Pancreas (tissue), 10 donors: ENCODE results near the gene LRFN3. TPM values are rescaled to one million over a fixed set of nuclear protein-coding genes. Genes with fewer than 3 reads are reported as not detected.

Experiments
- ATAC-seq, 4 donors: fragments of 200-7000 bp; cut with Tn5 transposase; one replicate each; pipeline versions ENCODE4 v1.8.0 to v1.9.1; 2020; ENCODE audit warnings: mild to moderate bottlenecking in 4 of 4, moderate library complexity in 4 of 4
- DNase-seq, 6 donors: peaks; one replicate each; pipeline ENCODE4 v3.0.0-alpha.2; 2020
- FAIRE-seq: peaks from 2 replicates; lab custom pipeline; 2012; peaks lifted over from hg19 to GRCh38; lab: Jason Lieb, UNC
- H3K27ac ChIP-seq, 4 donors: fragments of 200-600 bp; sonication (generic); 1 replicate in 3 of 4; 2 replicates in 1 of 4; pipeline versions ENCODE4 v1.5.0 to v1.8.0; 2020
- H3K27me3 ChIP-seq, 4 donors: fragments of 200-600 bp; one replicate each; pipeline ENCODE4 v1.8.0; 2021
- H3K36me3 ChIP-seq, 3 donors: fragments of 200-600 bp; sonication (generic) in 1 of 3; one replicate each; pipeline versions ENCODE4 v1.5.0 to v1.8.0; 2020 to 2021
- H3K4me1 ChIP-seq, 3 donors: fragments of 200-600 bp; one replicate each; pipeline ENCODE4 v1.8.0; 2021
- H3K4me3 ChIP-seq, 4 donors: fragments of 200-600 bp; sonication (generic) in 2 of 4; one replicate each; pipeline versions ENCODE4 v1.5.0 to v1.8.0; 2020 to 2021
- H3K9me3 ChIP-seq, 4 donors: fragments of 200-600 bp; one replicate each; pipeline ENCODE4 v1.8.0; 2021
- WGBS, 2 donors: extraction: QIAGEN DNeasy Blood & Tissue Kit; methylation state at CpG; one replicate each; pipeline ENCODE4 v1.1.7; 2013; 5-methylcytosine and 5-hydroxymethylcytosine counted together
- intact Hi-C, 3 donors: fragments of 100-400 bp; cut with DNase I; formaldehyde crosslinking; loops; one replicate each; pipeline versions ENCODE4 v1.11.1 to v1.14.2; 2022
- polyA plus RNA-seq, 2 donors: library from polyadenylated mRNA; stranded (reverse); fragments of 200-250 nt; gene quantifications; one replicate each; pipeline ENCODE4 v1.2.3, GENCODE V29; 2013
- total RNA-seq, 6 donors: library from RNA; stranded (reverse); fragmentation: NEBNext Ultra II Directional in 4 of 6; extraction: Animal tissue kit (Norgen Biotek cat#: 25700) in 4 of 6; gene quantifications; one replicate each; pipeline versions ENCODE4 v1.2.1 to v1.2.4, GENCODE V29; 2021 to 2023
- TF ChIP-seq, protein P1 (sequence below), 4 donors: fragments of 200-600 bp; sonication (generic) in 3 of 4; IDR thresholded peaks; one replicate each; pipeline versions ENCODE4 v1.5.0 to v1.8.0; 2021; ENCODE audit warnings: antibody characterized with exemption in 4 of 4
- donor health status: healthy with polysubstance abuse.
- donor health status: DM: no; HTN: no; CAD: no; lungs with moderate emphysema.
- donor health status: DM: no; HTN: no; CAD: no.
- donor health status: control.
- donor health status: control.
- donor health status: Bipolar disorder and iron deficiency.
- donor health status: DM: yes; HTN: yes; CAD: no.
- donor health status: DM: no; HTN: no; CAD: no.
- donor health status: DM: no; HTN: no; CAD: no.
- donor health status: DM: yes; HTN: yes; CAD: no.

Gene LRFN3
- total and polyA plus RNA-seq, 8 donors: 4.9 to 9.8 (median 6.9) TPM

DNA sequence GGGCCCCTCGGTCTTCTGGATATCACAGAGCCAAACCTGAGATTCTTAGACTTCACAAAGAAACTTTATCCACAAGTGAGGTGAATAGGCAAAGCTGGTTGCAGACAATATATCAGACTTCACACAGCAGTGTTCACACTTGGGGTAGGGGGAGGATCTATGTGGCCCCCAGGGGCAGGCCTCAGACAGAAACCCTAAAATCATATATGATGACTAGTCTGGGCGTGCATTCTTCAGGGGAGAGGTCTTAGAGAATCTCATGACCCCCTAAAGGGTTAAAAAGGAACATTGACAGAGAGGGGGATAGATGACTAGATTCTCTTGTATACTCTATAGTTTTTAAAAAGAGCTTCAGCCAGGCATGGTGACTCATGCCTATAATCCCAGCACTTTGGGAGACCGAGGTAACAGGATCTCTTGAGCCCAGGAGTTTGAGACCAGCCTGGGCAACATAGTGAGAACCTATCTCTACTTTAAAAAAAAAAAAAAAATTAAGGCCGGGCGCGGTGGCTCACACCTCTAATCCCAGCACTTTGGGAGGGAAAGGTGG is 30.9 kb upstream of the LRFN3 start:
- Histone ChIP-seq H3K9me3 (no peaks in the 10 kb centered on the region), H3K4me1 (peaks cover 0 to 6% (median 0%) of the 10 kb centered on the region in 3 donors), H3K4me3 (no peak overlapping the region), H3K27ac (peak overlapping the region in 2 of 4 donors; percentile 20 to 79), H3K36me3 (no peaks in the 10 kb centered on the region), H3K27me3 (no peaks in the 10 kb centered on the region)
- ATAC-seq (no peak), FAIRE-seq (no peak), DNase-seq (no peak)
- intact Hi-C loops: no loop called here
- TF ChIP-seq, protein P1, sequence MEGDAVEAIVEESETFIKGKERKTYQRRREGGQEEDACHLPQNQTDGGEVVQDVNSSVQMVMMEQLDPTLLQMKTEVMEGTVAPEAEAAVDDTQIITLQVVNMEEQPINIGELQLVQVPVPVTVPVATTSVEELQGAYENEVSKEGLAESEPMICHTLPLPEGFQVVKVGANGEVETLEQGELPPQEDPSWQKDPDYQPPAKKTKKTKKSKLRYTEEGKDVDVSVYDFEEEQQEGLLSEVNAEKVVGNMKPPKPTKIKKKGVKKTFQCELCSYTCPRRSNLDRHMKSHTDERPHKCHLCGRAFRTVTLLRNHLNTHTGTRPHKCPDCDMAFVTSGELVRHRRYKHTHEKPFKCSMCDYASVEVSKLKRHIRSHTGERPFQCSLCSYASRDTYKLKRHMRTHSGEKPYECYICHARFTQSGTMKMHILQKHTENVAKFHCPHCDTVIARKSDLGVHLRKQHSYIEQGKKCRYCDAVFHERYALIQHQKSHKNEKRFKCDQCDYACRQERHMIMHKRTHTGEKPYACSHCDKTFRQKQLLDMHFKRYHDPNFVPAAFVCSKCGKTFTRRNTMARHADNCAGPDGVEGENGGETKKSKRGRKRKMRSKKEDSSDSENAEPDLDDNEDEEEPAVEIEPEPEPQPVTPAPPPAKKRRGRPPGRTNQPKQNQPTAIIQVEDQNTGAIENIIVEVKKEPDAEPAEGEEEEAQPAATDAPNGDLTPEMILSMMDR (IDR thresholded peaks at IDR 0.05): no peak
- 79 to 88% methylated on average over 6 of the region's 6 CpGs for WGBS, 2 donors

DNA sequence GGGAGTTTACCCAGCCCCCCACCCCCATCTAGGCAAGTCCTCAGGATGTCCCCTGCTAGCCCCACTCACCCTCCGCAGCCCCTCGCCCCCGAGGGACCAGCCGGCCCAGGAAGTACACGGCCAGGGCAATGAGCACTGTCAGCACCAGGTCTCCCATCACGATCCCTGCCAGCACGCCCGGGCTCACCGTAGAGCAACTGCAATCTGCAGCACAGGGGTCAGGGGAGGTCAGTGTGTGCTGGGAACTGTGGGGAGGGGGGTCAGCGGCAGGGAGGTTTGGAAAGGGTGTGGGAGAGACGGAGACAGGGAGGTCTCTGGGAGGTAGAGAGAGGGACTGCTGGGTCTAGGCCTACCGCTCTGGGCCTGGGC is 28.8 kb upstream of the LRFN3 start:
- TF ChIP-seq, protein P1 (IDR thresholded peaks at IDR 0.05): no peak
- H3K4me1 ChIP-seq: peaks cover 0 to 14% (median 0%) of the 10 kb centered on the region in 3 donors
- H3K27me3 ChIP-seq: no peaks in the 10 kb centered on the region
- no peaks in the 10 kb centered on the region for H3K9me3 ChIP-seq
- H3K4me3 ChIP-seq: peak overlapping the region in 1 of 4 donors; percentile 13
- no peak for ATAC-seq
- FAIRE-seq: no peak
- intact Hi-C loops: no loop called here
- 56 to 72% methylated on average over 12 of the region's 12 CpGs for WGBS, 2 donors
- DNase-seq: peak in 1 of 6 donors; percentile 19
- H3K36me3 ChIP-seq: no peaks in the 10 kb centered on the region
- H3K27ac ChIP-seq: peak overlapping the region in 1 of 4 donors; percentile 73

DNA sequence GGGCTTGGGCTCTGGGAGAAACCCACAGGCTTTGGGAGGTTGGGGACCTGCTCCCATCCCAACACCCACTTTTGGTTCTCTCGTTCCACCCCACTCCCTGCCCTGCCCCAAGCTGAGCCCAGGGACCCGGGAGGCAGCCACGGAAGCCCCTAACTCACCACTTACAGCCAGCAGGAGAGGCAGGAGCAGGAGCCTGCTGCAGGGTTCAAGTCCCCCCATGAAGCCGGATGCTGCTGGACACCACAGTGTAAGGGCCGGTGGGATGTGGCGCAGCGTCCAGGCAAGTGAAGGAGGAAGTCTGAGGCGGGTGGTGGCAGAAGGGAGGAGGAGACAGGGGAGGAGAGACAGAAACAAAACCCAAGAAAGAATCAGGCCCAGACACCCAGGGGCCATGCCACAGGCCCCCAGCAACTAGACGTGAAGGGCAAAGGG is 28.1 kb upstream of the LRFN3 start, which contains the start of gene TYROBP:
Gene TYROBP, minus strand, starts transcription at position 286 of the 432 bp plus-strand sequence. Its CDS starts 67 bp downstream, at position 219.
- TF ChIP-seq, protein P1 (IDR thresholded peaks at IDR 0.05): no peak
- FAIRE-seq (no peak), DNase-seq (peak in 1 of 6 donors; percentile 43), ATAC-seq (peak in 2 of 4 donors; percentile 15 to 32)
- Histone ChIP-seq H3K27ac (peak within 1 kb of the TSS in 2 of 4 donors; percentile 33 to 73), H3K4me1 (peaks cover 0 to 15% (median 0%) of the 10 kb centered on the region in 3 donors), H3K27me3 (no peaks in the 10 kb centered on the region), H3K4me3 (peak within 1 kb of the TSS in 1 of 4 donors; percentile 13), H3K36me3 (no peaks in the 10 kb centered on the region), H3K9me3 (no peaks in the 10 kb centered on the region)
- intact Hi-C loops: no loop called here
- 76 to 80% methylated on average over 9 of the region's 9 CpGs for WGBS, 2 donors

DNA sequence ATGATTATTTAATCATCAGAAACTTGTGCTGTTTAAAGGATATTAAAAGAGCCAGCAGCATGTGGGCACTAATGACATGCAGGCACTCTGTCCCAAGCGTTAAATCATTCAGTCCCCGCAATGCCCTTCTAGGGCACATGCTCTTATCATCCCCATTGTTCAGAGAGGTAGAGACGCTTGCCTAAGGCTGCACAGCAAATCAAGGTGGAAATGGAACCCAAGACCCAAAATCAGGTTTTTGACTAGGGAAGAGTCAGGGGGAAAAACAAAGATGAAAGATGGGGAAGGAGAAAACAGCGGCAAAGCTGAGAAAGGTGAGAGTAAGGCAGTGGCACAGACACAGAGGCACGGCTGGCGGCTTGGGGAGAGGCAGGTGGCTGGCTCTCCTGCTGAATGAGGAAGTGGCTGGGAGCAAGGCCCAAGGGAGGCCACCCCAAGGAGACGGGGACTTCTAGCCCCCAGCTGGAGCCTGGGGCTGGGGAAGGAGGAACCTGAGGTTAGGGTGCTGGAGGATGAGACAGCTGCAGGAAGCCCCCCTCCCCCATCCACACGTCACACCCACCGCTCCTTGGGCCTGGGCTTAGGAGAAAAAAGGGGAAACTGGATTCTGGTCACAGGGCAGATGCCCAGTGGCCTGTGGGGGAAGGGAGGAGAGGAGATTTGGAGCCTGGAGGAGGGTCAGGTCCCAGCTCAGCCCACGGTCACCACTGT is 27.0 kb upstream of the LRFN3 start:
- TF ChIP-seq, protein P1 (IDR thresholded peaks at IDR 0.05): no peak
- DNase-seq: peak in 1 of 6 donors; percentile 77
- FAIRE-seq: no peak
- Histone ChIP-seq H3K36me3 (no peaks in the 10 kb centered on the region), H3K9me3 (no peaks in the 10 kb centered on the region), H3K27ac (peak overlapping the region in 2 of 4 donors; percentile 35 to 73), H3K4me3 (no peak overlapping the region), H3K27me3 (no peaks in the 10 kb centered on the region), H3K4me1 (peaks cover 0 to 15% (median 0%) of the 10 kb centered on the region in 3 donors)
- whole genome bisulfite sequencing, 2 donors: 71 to 79% methylated on average over 10 of the region's 10 CpGs
- intact Hi-C loops: no loop called here
- peak in 3 of 4 donors; percentile 37 to 69 (median 62) for ATAC-seq
